ENCODE data around the gene FYTTD1. TPM values are rescaled to one million over a fixed set of nuclear protein-coding genes. Genes with fewer than 3 reads are reported as not detected.

Gene FYTTD1
- total RNA-seq, 1 experiment from 2014 or later, result 23.7 TPM

- Mint-ChIP-seq H3K36me3 (peaks cover 65% of the 10 kb centered on the region), H3K27me3 (ENCODE audit: low read depth) (no peaks in the 10 kb centered on the region), H3K27ac (no peak overlapping the region; the same call in 1 of the 2 replicates), H3K4me1 (no peaks in the 10 kb centered on the region), H3K9me3 (0 out of 2 replicates have a peak, but pooled peaks cover 3% of the 10 kb centered on the region), H3K4me3 (no peak overlapping the region)
- ChIA-PET CTCF (interaction anchor here (1.6 kb wide), 1 partner anchor 17 kb away, joined by 3 read pairs; no protein-coding TSS in a partner anchor), POLR2A (no interaction called here)
- DNase-seq (ENCODE audit: low spot score) (no peak), ATAC-seq (no peak)
- TF ChIP-seq ZNF219 (CRISPR knock-in tag; IDR thresholded peaks at IDR 0.05; ENCODE audit: borderline replicate concordance) (no peak), CBFB (CRISPR knock-in tag; IDR thresholded peaks at IDR 0.05; ENCODE audit: low read depth) (no peak), ZNF317 (CRISPR knock-in tag; IDR thresholded peaks at IDR 0.05; ENCODE audit: borderline replicate concordance, low read depth) (no peak)
Measured at GRCh38 chr3:197700095-197700494, 49.6 kb upstream of the FYTTD1 start.

GRCh38 chr3:197701841-197702240 is 47.8 kb upstream of the FYTTD1 start:
- Mint-ChIP-seq H3K9me3 (0 out of 2 replicates have a peak, but pooled peaks cover 3% of the 10 kb centered on the region), H3K4me1 (no peaks in the 10 kb centered on the region), H3K27me3 (ENCODE audit: low read depth) (no peaks in the 10 kb centered on the region), H3K4me3 (no peak overlapping the region), H3K36me3 (peaks cover 54% of the 10 kb centered on the region), H3K27ac (no peak overlapping the region)
- DNase-seq (ENCODE audit: low spot score) (no peak), ATAC-seq (no peak)
- ChIA-PET POLR2A (no interaction called here), CTCF (no interaction called here)
- TF ChIP-seq ZNF416 (CRISPR knock-in tag; IDR thresholded peaks at IDR 0.05), result no peak
- no peak for TF ChIP-seq USF1 (CRISPR knock-in tag; IDR thresholded peaks at IDR 0.05)
- TF ChIP-seq NR2C2 (CRISPR knock-in tag; IDR thresholded peaks at IDR 0.05), result no peak
- TF ChIP-seq HMGA2 (CRISPR knock-in tag; IDR thresholded peaks at IDR 0.05), result no peak
- TF ChIP-seq AFF4 (CRISPR knock-in tag; IDR thresholded peaks at IDR 0.05; ENCODE audit: borderline replicate concordance), result no peak
- no peak for TF ChIP-seq TP53 (CRISPR knock-in tag; IDR thresholded peaks at IDR 0.05)
- no peak for TF ChIP-seq STAT6 (CRISPR knock-in tag; conservative IDR thresholded peaks at IDR 0.05; ENCODE audit: low read depth)
- TF ChIP-seq SMAD3 (CRISPR knock-in tag; IDR thresholded peaks at IDR 0.05; ENCODE audit: borderline replicate concordance), result no peak
- TF ChIP-seq NFE2L1 (CRISPR knock-in tag; IDR thresholded peaks at IDR 0.05), result no peak
- TF ChIP-seq JAZF1 (CRISPR knock-in tag; IDR thresholded peaks at IDR 0.05), result no peak
- no peak for TF ChIP-seq E2F5 (CRISPR knock-in tag; IDR thresholded peaks at IDR 0.05)
- no peak for TF ChIP-seq ZNF219 (CRISPR knock-in tag; IDR thresholded peaks at IDR 0.05; ENCODE audit: borderline replicate concordance)
- TF ChIP-seq ETV6 (CRISPR knock-in tag; IDR thresholded peaks at IDR 0.05), result no peak
- TF ChIP-seq ATF2 (CRISPR knock-in tag; IDR thresholded peaks at IDR 0.05; ENCODE audit: borderline replicate concordance, low read depth), result no peak
- TF ChIP-seq ZNF281 (CRISPR knock-in tag; IDR thresholded peaks at IDR 0.05), result no peak
- TF ChIP-seq HMGXB4 (CRISPR knock-in tag; IDR thresholded peaks at IDR 0.05), result no peak
